GM19238 (cell line): ENCODE data around the gene ADGRG4.

Experiments
- DNase-seq: peaks from one replicate; pipeline ENCODE4 v3.0.0; 2011; ENCODE audit warnings: low spot score; ENCODE audit not compliant: insufficient read length

ADGRG4 gene

DNA sequence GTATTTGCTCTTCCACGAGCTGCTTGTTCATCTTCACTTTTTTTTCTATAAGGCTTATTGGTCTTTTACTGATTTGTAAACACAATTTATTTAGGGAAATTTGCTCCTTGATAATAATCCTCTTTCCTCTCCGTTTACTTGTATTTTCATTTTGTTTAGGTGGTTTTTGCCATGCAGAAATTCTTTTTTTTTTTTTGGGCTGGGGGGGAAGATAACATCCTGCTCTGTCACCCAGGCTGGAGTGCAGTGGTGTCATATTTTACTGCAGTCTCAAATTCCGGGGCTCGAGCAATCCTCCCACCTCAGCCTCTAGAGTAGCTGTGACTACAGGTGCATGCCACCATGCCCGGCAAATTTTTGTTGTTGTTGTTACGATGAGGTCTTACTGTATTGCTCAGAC, 155.4 kb downstream of the ADGRG4 start:
- no peak for DNase-seq

DNA sequence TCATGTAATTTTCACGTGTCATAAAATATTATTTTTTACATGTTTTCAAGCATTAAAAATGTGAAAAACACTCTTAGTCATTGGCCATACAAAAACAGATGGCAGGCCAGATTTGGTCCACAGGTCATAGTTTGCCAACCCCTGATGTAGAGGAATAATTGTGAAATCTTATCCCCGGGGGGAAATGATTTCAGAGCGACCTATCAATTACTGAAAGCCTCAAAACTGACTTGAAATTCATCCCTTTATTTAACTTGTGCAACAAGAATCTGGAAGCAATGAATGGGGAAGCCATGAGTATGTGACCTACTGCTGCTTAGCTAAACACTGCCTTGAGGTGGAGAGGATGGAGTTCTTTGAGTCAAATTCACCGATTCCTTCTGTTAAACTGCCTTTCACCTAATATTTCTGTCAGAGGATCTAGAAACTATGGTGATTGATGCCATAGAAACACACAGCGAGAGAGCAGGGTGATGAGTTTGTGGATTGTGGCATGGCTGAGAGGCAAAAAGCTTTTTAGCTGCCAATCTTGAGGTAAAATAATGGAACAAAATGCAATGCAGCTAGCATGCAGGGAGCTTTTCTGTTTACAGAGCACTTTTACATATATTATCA, 156.6 kb downstream of the ADGRG4 start:
- DNase-seq: no peak

DNA sequence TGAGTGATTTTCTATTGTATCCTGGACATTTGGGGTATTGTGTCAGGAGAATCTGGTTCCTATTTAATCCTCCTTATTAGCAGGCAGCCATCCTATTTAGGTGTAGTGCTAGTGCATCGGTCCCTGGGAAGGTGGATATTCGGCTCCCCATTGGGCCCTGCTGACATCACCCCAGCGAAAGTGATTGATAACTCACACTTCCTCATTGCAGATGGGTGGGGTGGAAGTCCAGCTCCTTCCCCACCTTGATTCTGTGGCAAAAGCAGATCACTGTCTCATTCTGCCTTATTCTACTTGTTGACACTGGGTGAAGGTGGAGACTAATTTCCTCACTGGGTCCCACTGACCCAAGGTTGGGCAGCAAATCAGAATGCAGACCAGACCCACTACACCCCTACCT, 163.8 kb downstream of the ADGRG4 start:
- no peak for DNase-seq
